H9 (cell line): ENCODE results near the gene LRMDA. TPM values are rescaled to one million over a fixed set of nuclear protein-coding genes. Genes with fewer than 3 reads are reported as not detected.

Experiments used
- DNase-seq: peaks from one replicate; pipeline ENCODE4 v3.0.0-alpha.2; 2017
- H2AFZ ChIP-seq: one replicate; pipeline ENCODE4 v1.6.1; 2013; ENCODE audit warnings: mild to moderate bottlenecking, low read length, control low read depth, moderate library complexity
- H2AK5ac ChIP-seq: 2 replicates; pipeline ENCODE4 v1.6.1; 2013; ENCODE audit warnings: low read length, control low read depth, mixed read lengths; ENCODE audit not compliant: insufficient read length
- H2BK120ac ChIP-seq: one replicate; pipeline ENCODE4 v1.6.1; 2013; ENCODE audit warnings: low read depth, mild to moderate bottlenecking, low read length, control low read depth, inconsistent platforms; ENCODE audit not compliant: poor library complexity, severe bottlenecking
- H2BK12ac ChIP-seq: 2 replicates; pipeline ENCODE4 v1.6.1; 2013; ENCODE audit warnings: low read length, control low read depth, mixed read lengths, low read depth; ENCODE audit not compliant: insufficient read length
- H2BK15ac ChIP-seq: 2 replicates; pipeline ENCODE4 v1.6.1; 2013; ENCODE audit warnings: low read depth, low read length, control low read depth
- H2BK20ac ChIP-seq: one replicate; pipeline ENCODE4 v1.6.1; 2013; ENCODE audit warnings: low read depth, mild to moderate bottlenecking, low read length, control low read depth, inconsistent platforms; ENCODE audit not compliant: poor library complexity, severe bottlenecking
- H2BK5ac ChIP-seq: 2 replicates; pipeline ENCODE4 v1.6.1; 2013; ENCODE audit warnings: low read length, control low read depth, mixed read lengths; ENCODE audit not compliant: insufficient read length
- H3K14ac ChIP-seq: 2 replicates; pipeline ENCODE4 v1.6.1; 2013; ENCODE audit warnings: low read length, control low read depth; ENCODE audit not compliant: insufficient read depth
- H3K18ac ChIP-seq: 2 replicates; pipeline ENCODE4 v1.6.1; 2013; ENCODE audit warnings: low read depth, mild to moderate bottlenecking, mixed read lengths, low read length, control low read depth; ENCODE audit not compliant: insufficient read length
- H3K23ac ChIP-seq: 2 replicates; pipeline ENCODE4 v1.6.1; 2013; ENCODE audit warnings: low read length, control low read depth, mixed read lengths, low read depth; ENCODE audit not compliant: insufficient read length
- H3K23me2 ChIP-seq: 2 replicates; pipeline ENCODE4 v1.6.1; 2013; ENCODE audit warnings: low read depth, mild to moderate bottlenecking, mixed read lengths, low read length, control low read depth; ENCODE audit not compliant: insufficient read length, poor library complexity, severe bottlenecking
- H3K27ac ChIP-seq: 2 replicates; pipeline ENCODE4 v1.5.1; 2013; ENCODE audit warnings: low read length, control low read depth, mixed read lengths, low read depth; ENCODE audit not compliant: insufficient read length
- H3K27me3 ChIP-seq: 2 replicates; pipeline ENCODE4 v1.6.1; 2013; ENCODE audit warnings: low read length, control low read depth, inconsistent platforms; ENCODE audit not compliant: insufficient read depth
- H3K4ac ChIP-seq: 2 replicates; pipeline ENCODE4 v1.6.1; 2013; ENCODE audit warnings: low read depth, mild to moderate bottlenecking, control low read depth, inconsistent platforms, low read length, moderate library complexity
- H3K4me1 ChIP-seq: 2 replicates; pipeline ENCODE4 v1.6.1; 2013; ENCODE audit warnings: low read length, control low read depth, inconsistent platforms; ENCODE audit not compliant: insufficient read depth
- H3K4me2 ChIP-seq: 2 replicates; pipeline ENCODE4 v1.6.1; 2013; ENCODE audit warnings: low read length, control low read depth, mixed read lengths; ENCODE audit not compliant: insufficient read length, insufficient read depth
- H3K56ac ChIP-seq: 2 replicates; pipeline ENCODE4 v1.6.1; 2013; ENCODE audit warnings: low read depth, mild to moderate bottlenecking, mixed read lengths, low read length, control low read depth; ENCODE audit not compliant: insufficient read length
- H3K79me1 ChIP-seq: 2 replicates; pipeline ENCODE4 v1.6.1; 2013; ENCODE audit warnings: low read depth, mild to moderate bottlenecking, moderate library complexity, low read length, control low read depth, inconsistent platforms; ENCODE audit not compliant: insufficient read depth, poor library complexity, severe bottlenecking
- H3K79me2 ChIP-seq: 2 replicates; pipeline ENCODE4 v1.6.1; 2013; ENCODE audit warnings: low read length, control low read depth, inconsistent platforms; ENCODE audit not compliant: insufficient read depth
- H3K9ac ChIP-seq: 2 replicates; pipeline ENCODE4 v1.6.1; 2013; ENCODE audit warnings: low read length, control low read depth, mixed read lengths; ENCODE audit not compliant: insufficient read length; ENCODE audit errors: extremely low read depth
- H3K9me3 ChIP-seq: one replicate; pipeline ENCODE4 v1.6.1; 2013; ENCODE audit warnings: low read depth, low read length, inconsistent platforms; ENCODE audit not compliant: control insufficient read depth
- H3T11ph ChIP-seq: one replicate; pipeline ENCODE4 v1.6.1; 2013; ENCODE audit warnings: mild to moderate bottlenecking, low read length, control low read depth, inconsistent platforms
- H4K20me1 ChIP-seq: one replicate; pipeline ENCODE4 v1.6.1; 2013; ENCODE audit not compliant: control insufficient read depth, insufficient read length, insufficient read depth
- H4K5ac ChIP-seq: 2 replicates; pipeline ENCODE4 v1.6.1; 2013; ENCODE audit warnings: low read depth, mild to moderate bottlenecking, mixed read lengths, low read length, control low read depth; ENCODE audit not compliant: insufficient read length
- H4K8ac ChIP-seq: replicated peaks from 2 replicates; pipeline ENCODE4 v1.6.1; 2013; ENCODE audit warnings: low read length, control low read depth, mixed read lengths, low read depth; ENCODE audit not compliant: insufficient read length
- H4K91ac ChIP-seq: 2 replicates; pipeline ENCODE4 v1.6.1; 2013; ENCODE audit warnings: low read depth, mild to moderate bottlenecking, moderate library complexity, mixed read lengths, low read length, control low read depth; ENCODE audit not compliant: insufficient read length
- H3K27ac Mint-ChIP-seq, 3 experiments: 2 replicates in 2 of 3; 3 replicates in 1 of 3; pipeline ENCODE4 v1.8.0; 2020 to 2021; ENCODE audit warnings: mixed read lengths in 3 of 3, mild to moderate bottlenecking in 1 of 3, moderate library complexity in 1 of 3
- H3K27me3 Mint-ChIP-seq: 2 replicates; pipeline ENCODE4 v1.8.0; 2021; ENCODE audit warnings: low read depth, mild to moderate bottlenecking, moderate library complexity, mixed read lengths
- H3K36me3 Mint-ChIP-seq, 3 experiments: 2 replicates in 2 of 3; 3 replicates in 1 of 3; pipeline ENCODE4 v1.8.0; 2020 to 2021; ENCODE audit warnings: low read depth in 3 of 3, mixed read lengths in 3 of 3; ENCODE audit not compliant: insufficient read depth in 1 of 3
- H3K4me1 Mint-ChIP-seq, 2 experiments: 2 replicates each; pipeline ENCODE4 v1.8.0; 2020; ENCODE audit warnings: mixed read lengths in 2 of 2
- H3K4me3 Mint-ChIP-seq, 2 experiments: 2 replicates in 1 of 2; 3 replicates in 1 of 2; pipeline ENCODE4 v1.8.0; 2020 to 2021; ENCODE audit warnings: mild to moderate bottlenecking in 2 of 2, mixed read lengths in 2 of 2, moderate library complexity in 1 of 2
- H3K9me3 Mint-ChIP-seq, 2 experiments: 2 replicates in 1 of 2; 3 replicates in 1 of 2; pipeline ENCODE4 v1.8.0; 2020; ENCODE audit warnings: mild to moderate bottlenecking in 2 of 2, mixed read lengths in 2 of 2, moderate library complexity in 1 of 2
- CTCF ChIP-seq: fragments of 200-600 bp; sonication (generic); conservative IDR thresholded peaks from 3 replicates; pipeline ENCODE4 v1.8.0; 2021; ENCODE audit warnings: antibody characterized with exemption, mild to moderate bottlenecking
- WGBS: extraction: QIAGEN DNeasy Blood & Tissue Kit; methylation state at CpG from one replicate; pipeline ENCODE4 v1.1.7; 2013; ENCODE audit warnings: missing lambda C conversion rate, low lambda C conversion rate, mixed read lengths; ENCODE audit not compliant: insufficient read length; ENCODE audit errors: extremely low coverage; 5-methylcytosine and 5-hydroxymethylcytosine counted together
- total RNA-seq: library from RNA; stranded (reverse); gene quantifications from 2 replicates; pipeline ENCODE4 v1.2.1, GENCODE V29; 2021

LRMDA gene
- total RNA-seq, 1 experiment from 2014 or later, result 1.8 TPM

GRCh38 chr10:75971402-75972211 lies 540.2 kb downstream of the LRMDA start:
- Histone ChIP-seq H3K79me2 (no peaks in the 10 kb centered on the region), H2BK12ac (no peak overlapping the region), H2AK5ac (no peak overlapping the region), H4K5ac (no peak overlapping the region), H3K18ac (no peak overlapping the region), H3K23me2 (no peaks in the 10 kb centered on the region), H3K56ac (no peak overlapping the region), H3K27ac (no peak overlapping the region), H4K8ac (no peak overlapping the region), H3K27me3 (no peaks in the 10 kb centered on the region; the same call in 1 of the 2 replicates), H3K14ac (no peak overlapping the region), H2BK120ac (no peak overlapping the region), H4K20me1 (no peaks in the 10 kb centered on the region), H3K79me1 (no peaks in the 10 kb centered on the region), H4K91ac (no peak overlapping the region), H2BK5ac (no peak overlapping the region), H3K4me2 (no peak overlapping the region), H3K23ac (no peak overlapping the region), H2BK20ac (no peak overlapping the region), H3T11ph (no peak overlapping the region), H3K4ac (no peak overlapping the region), H2BK15ac (no peak overlapping the region), H2AFZ (no peak overlapping the region), H3K9ac (no peak overlapping the region), H3K9me3 (no peaks in the 10 kb centered on the region), H3K4me1 (no peaks in the 10 kb centered on the region; the same call in 1 of the 2 replicates)
- Mint-ChIP-seq H3K4me1 (peaks cover 15 to 22% of the 10 kb centered on the region in 2 experiments), H3K36me3 (no peaks in the 10 kb centered on the region; a peak in 1 of 7 replicates), H3K27me3 (no peaks in the 10 kb centered on the region; the same call in none of the 2 replicates), H3K4me3 (no peak overlapping the region), H3K27ac (no peak overlapping the region), H3K9me3 (no peaks in the 10 kb centered on the region)
- DNase-seq, result no peak
- no peak for TF ChIP-seq CTCF
- no CpG with 5 or more reads among the region's 4 CpGs for WGBS
